Measurements from ENCODE around the gene KRT6A.
"Not testable (repeated sequence)": the region's sequence is repeated elsewhere in the genome, so short reads cannot be mapped to it uniquely, and the experiment has no call there.

The KRT6A gene

DNA sequence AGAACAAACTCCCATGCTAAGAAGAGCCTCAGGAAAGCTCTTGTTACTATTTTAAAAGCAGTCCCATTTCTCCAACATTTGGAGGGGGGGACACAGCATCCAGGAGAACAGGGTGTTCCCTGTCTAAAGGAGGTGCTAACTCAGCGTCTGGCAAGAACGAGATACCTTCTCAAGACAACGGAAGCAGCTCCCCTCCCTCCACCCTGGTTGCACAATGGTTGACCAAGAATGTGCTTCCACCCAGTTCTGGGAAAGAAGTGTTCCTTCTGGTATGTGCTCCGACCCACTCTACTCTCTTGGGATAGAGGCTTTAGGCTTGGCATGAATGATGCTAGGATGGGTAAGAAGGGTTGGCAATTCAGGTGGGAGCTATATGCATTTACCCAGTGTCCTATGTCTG, 1.5 kb upstream of the KRT6A start:
- no peak overlapping the region for H3K27ac ChIP-seq (ENCODE audit: low read depth, low read length)
- H3K9ac ChIP-seq (ENCODE audit: low read length in 5 of 5) = no peak overlapping the region
- peaks cover 0 to 26% (median 19%) of the 10 kb centered on the region in 5 donors for H3K4me1 ChIP-seq (ENCODE audit: control insufficient read depth in 5 of 5, insufficient read depth in 5 of 5, low read length in 5 of 5)
- no peaks in the 10 kb centered on the region for H3K36me3 ChIP-seq (ENCODE audit: control insufficient read depth in 5 of 5, insufficient read depth in 5 of 5, low read length in 5 of 5)
- no peaks in the 10 kb centered on the region for H3K9me3 ChIP-seq (ENCODE audit: control insufficient read depth in 5 of 5, low read length in 5 of 5)
- peaks cover 0 to 4% (median 0%) of the 10 kb centered on the region in 5 donors for H3K27me3 ChIP-seq (ENCODE audit: control insufficient read depth in 5 of 5, insufficient read depth in 4 of 5, low read length in 5 of 5)
- H3K4me3 ChIP-seq (ENCODE audit: low read depth in 1 of 5, low read length in 5 of 5) = no peak overlapping the region

DNA sequence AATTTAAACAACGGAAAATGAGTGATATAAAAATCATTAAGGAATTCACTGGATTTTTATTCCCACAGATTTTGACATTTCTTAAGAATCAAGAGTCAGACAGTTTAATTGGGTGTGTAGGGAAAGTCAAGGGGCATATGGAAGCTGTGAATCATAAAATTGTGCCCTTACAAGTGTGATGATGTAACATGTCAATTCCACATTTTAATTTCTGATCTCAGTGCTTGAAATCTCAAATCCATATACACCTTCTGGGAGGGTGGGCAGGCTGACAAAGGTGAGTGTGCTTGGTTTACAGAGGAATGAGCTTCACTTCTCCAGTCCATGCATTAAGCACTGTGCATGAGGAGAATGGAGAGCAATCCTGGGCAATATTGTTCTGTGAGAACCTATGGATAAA, 1.0 kb upstream of the KRT6A start:
- Histone ChIP-seq H3K27me3 (ENCODE audit: control insufficient read depth in 5 of 5, insufficient read depth in 4 of 5, low read length in 5 of 5) (peaks cover 0 to 4% (median 0%) of the 10 kb centered on the region in 5 donors), H3K27ac (ENCODE audit: low read depth, low read length) (no peak overlapping the region), H3K36me3 (ENCODE audit: control insufficient read depth in 5 of 5, insufficient read depth in 5 of 5, low read length in 5 of 5) (no peaks in the 10 kb centered on the region), H3K9ac (ENCODE audit: low read length in 5 of 5) (no peak overlapping the region), H3K4me1 (ENCODE audit: control insufficient read depth in 5 of 5, insufficient read depth in 5 of 5, low read length in 5 of 5) (peaks cover 0 to 26% (median 19%) of the 10 kb centered on the region in 5 donors), H3K4me3 (ENCODE audit: low read depth in 1 of 5, low read length in 5 of 5) (no peak overlapping the region), H3K9me3 (ENCODE audit: control insufficient read depth in 5 of 5, low read length in 5 of 5) (no peaks in the 10 kb centered on the region)

DNA sequence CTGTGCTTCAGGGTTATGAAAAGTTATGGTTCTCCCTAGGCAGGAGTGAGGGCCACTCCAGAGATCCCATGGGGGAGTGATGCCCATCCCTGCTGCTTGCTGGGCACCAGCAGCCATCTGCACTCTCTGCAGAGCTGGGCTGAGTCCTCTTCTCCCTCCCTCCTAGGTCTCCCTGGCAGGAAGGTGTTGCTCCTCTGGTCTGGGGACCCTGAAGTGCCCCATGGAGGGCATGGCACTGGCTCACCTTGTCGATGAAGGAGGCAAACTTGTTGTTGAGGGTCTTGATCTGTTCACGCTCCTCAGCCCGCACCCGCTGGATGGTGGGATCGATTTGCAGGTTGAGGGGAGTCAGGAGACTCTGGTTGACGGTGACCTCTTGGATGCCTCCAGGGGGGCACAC, 652 bp downstream of the KRT6A start:
- H3K9ac ChIP-seq (ENCODE audit: low read length in 5 of 5); H3K9me3 ChIP-seq (ENCODE audit: control insufficient read depth in 5 of 5, low read length in 5 of 5); H3K27ac ChIP-seq (ENCODE audit: low read depth, low read length); H3K4me3 ChIP-seq (ENCODE audit: low read depth in 1 of 5, low read length in 5 of 5); H3K27me3 ChIP-seq (ENCODE audit: control insufficient read depth in 5 of 5, insufficient read depth in 4 of 5, low read length in 5 of 5); H3K36me3 ChIP-seq (ENCODE audit: control insufficient read depth in 5 of 5, insufficient read depth in 5 of 5, low read length in 5 of 5): not testable (repeated sequence)
- peaks cover 0 to 26% (median 19%) of the 10 kb centered on the region in 5 donors for H3K4me1 ChIP-seq (ENCODE audit: control insufficient read depth in 5 of 5, insufficient read depth in 5 of 5, low read length in 5 of 5)

DNA sequence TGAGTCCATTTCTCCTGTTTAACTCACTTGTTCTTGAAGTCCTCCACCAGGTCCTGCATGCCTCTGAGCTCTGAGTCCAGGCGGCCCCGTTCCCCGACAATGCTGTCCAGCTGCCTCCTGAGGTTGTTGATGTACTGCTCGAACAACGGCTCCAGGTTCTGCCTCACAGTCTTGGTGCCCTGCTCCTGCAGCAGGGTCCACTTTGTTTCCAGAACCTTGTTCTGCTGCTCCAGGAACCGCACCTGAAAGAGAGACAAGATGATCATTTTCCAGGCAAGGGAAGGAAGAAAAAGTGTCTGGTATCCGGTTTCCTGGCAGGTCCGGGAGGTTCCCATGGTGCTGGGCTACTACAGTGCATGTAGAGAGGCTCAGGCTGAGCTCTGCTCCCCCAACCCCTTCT, 1.6 kb downstream of the KRT6A start:
- H3K4me3 ChIP-seq (ENCODE audit: low read depth in 1 of 5, low read length in 5 of 5) = not testable (repeated sequence)

DNA sequence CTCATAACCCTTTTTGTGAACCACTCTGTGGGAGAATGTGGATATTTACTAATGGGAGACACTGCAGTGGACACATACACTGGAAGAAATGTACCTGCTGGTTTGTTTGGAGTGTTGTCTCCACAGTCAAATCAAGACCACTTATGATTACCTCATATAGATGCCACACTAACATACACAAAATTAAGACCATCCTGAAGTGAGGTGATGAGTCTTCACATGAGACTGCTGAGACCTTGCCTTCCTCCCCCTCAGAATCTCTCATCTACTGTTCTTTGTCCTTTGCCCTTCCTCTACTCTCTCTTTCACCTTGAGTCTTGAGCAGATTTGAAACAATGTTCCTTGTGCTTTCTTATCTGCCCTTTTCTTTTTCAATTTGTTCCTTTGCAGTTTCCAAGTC, 4.3 kb downstream of the KRT6A start:
- H3K4me1 ChIP-seq (ENCODE audit: control insufficient read depth in 5 of 5, insufficient read depth in 5 of 5, low read length in 5 of 5) = no peaks in the 10 kb centered on the region
- no peak overlapping the region for H3K9ac ChIP-seq (ENCODE audit: low read length in 5 of 5)
- H3K27me3 ChIP-seq (ENCODE audit: control insufficient read depth in 5 of 5, insufficient read depth in 4 of 5, low read length in 5 of 5) = peaks cover 0 to 3% (median 0%) of the 10 kb centered on the region in 5 donors
- peaks cover 0 to 3% (median 0%) of the 10 kb centered on the region in 5 donors for H3K9me3 ChIP-seq (ENCODE audit: control insufficient read depth in 5 of 5, low read length in 5 of 5)
- no peaks in the 10 kb centered on the region for H3K36me3 ChIP-seq (ENCODE audit: control insufficient read depth in 5 of 5, insufficient read depth in 5 of 5, low read length in 5 of 5)
- H3K27ac ChIP-seq (ENCODE audit: low read depth, low read length) = no peak overlapping the region
- no peak overlapping the region for H3K4me3 ChIP-seq (ENCODE audit: low read depth in 1 of 5, low read length in 5 of 5)

More for the DNA sequence above, 1.6 kb downstream of the KRT6A start:
- not testable (repeated sequence) for H3K27ac ChIP-seq (ENCODE audit: low read depth, low read length); H3K9ac ChIP-seq (ENCODE audit: low read length in 5 of 5); H3K27me3 ChIP-seq (ENCODE audit: control insufficient read depth in 5 of 5, insufficient read depth in 4 of 5, low read length in 5 of 5); H3K9me3 ChIP-seq (ENCODE audit: control insufficient read depth in 5 of 5, low read length in 5 of 5); H3K36me3 ChIP-seq (ENCODE audit: control insufficient read depth in 5 of 5, insufficient read depth in 5 of 5, low read length in 5 of 5)
- peaks cover 0 to 23% (median 18%) of the 10 kb centered on the region in 5 donors for H3K4me1 ChIP-seq (ENCODE audit: control insufficient read depth in 5 of 5, insufficient read depth in 5 of 5, low read length in 5 of 5)

DNA sequence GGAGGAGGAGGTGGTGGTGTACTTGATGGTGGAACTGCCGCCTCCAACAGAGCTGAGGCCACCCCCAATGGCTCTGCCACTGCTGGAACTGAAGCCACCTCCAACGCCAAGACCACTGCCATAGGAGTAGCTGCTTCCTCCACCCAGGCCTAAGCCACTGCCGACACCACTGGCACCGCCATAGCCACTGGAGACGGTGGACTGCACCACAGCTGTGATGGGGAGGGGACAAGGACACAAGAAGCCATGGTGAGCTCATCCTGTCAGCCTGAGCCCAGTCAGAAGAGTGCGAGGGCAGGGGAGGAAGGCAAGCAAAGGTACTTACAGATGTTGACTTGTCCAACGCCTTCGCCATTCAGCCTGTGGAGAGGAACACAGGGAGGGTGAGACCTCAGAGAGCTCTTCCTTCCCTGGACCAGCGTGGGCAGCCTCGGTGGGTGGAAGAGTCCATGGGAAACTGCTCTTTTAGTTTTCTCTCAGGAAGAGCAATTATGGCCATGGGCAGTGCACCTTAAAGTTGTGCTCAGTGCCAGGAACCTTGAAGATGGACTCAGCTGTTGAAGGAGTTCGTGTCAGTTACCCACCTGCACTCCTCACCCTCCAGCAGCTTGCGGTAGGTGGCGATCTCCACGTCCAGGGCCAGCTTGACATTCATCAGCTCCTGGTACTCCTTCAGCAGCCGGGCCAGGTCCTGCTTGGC, 5.2 kb downstream of the KRT6A start:
- H3K27ac ChIP-seq (ENCODE audit: low read depth, low read length); H3K9ac ChIP-seq (ENCODE audit: low read length in 5 of 5); H3K36me3 ChIP-seq (ENCODE audit: control insufficient read depth in 5 of 5, insufficient read depth in 5 of 5, low read length in 5 of 5); H3K4me3 ChIP-seq (ENCODE audit: low read depth in 1 of 5, low read length in 5 of 5); H3K9me3 ChIP-seq (ENCODE audit: control insufficient read depth in 5 of 5, low read length in 5 of 5); H3K4me1 ChIP-seq (ENCODE audit: control insufficient read depth in 5 of 5, insufficient read depth in 5 of 5, low read length in 5 of 5); H3K27me3 ChIP-seq (ENCODE audit: control insufficient read depth in 5 of 5, insufficient read depth in 4 of 5, low read length in 5 of 5): not testable (repeated sequence)

DNA sequence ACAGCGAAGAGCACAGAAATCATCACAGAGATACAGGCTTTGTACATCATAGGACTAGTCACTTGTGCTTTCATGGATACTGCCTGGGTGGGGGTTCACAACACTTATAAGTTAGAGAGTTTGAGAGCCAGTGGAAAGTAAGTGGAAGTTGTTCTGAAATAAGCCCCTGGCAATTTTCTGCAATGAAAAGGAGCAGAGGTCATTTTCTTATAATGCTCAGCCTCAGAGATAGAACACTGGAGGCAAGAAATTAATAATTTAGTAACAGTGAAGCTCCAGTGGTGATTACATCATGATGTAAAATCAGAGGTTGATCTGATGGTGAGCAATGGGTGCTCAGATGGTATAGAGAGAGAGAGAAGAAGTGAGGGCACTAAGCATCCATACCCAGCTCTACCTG, 5.8 kb downstream of the KRT6A start:
- H3K36me3 ChIP-seq (ENCODE audit: control insufficient read depth in 5 of 5, insufficient read depth in 5 of 5, low read length in 5 of 5) = no peaks in the 10 kb centered on the region
- no peaks in the 10 kb centered on the region for H3K4me1 ChIP-seq (ENCODE audit: control insufficient read depth in 5 of 5, insufficient read depth in 5 of 5, low read length in 5 of 5)
- peaks cover 0 to 3% (median 0%) of the 10 kb centered on the region in 5 donors for H3K27me3 ChIP-seq (ENCODE audit: control insufficient read depth in 5 of 5, insufficient read depth in 4 of 5, low read length in 5 of 5)
- no peak overlapping the region for H3K27ac ChIP-seq (ENCODE audit: low read depth, low read length)
- no peak overlapping the region for H3K4me3 ChIP-seq (ENCODE audit: low read depth in 1 of 5, low read length in 5 of 5)
- H3K9me3 ChIP-seq (ENCODE audit: control insufficient read depth in 5 of 5, low read length in 5 of 5) = peaks cover 0 to 3% (median 0%) of the 10 kb centered on the region in 5 donors
- H3K9ac ChIP-seq (ENCODE audit: low read length in 5 of 5) = no peak overlapping the region

DNA sequence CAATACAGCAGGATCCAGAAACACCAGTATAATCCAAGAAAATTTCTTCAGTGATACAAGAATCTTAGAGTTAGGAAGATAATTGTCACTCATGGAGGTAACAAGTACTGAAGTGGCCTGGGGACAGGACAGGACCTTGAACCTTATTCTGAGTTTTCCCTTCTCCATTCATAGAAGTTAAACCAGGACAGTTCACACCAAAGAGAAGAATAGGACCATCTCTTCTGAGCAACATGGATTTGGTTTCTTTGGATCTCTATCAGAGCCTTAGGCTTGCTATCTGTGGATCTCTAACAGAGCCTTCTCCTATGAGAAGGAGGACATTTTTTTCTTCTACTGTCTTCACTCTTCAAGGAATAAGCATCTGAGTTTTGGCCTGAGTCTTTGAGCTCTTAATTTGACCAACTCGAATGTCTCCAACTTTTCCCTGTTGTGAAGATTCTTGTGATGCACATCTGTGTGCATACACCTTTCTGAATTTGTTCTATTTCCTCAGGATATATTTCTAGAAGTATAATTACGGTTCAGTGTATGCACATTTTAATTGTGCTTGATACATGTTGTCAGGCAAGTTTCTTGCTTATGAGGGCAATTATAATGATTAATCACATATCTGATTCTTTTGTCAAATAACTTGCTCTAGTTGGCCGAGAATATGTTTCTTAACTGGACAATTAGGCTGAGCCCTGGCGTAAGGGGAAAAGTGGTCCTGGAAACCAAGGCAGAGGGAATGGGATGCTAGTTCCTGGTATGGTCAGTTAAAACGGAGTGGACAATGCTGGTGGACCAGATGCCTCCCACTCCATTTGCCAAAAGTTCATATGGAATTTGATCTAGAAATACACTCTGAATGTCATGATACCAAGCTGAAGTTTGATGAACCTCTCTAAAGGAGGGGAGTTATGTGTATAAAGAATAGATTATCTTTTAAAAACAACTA, 6.6 kb downstream of the KRT6A start:
- H3K9me3 ChIP-seq (ENCODE audit: control insufficient read depth in 5 of 5, low read length in 5 of 5) = peaks cover 0 to 3% (median 0%) of the 10 kb centered on the region in 5 donors
- H3K9ac ChIP-seq (ENCODE audit: low read length in 5 of 5) = no peak overlapping the region
- no peaks in the 10 kb centered on the region for H3K4me1 ChIP-seq (ENCODE audit: control insufficient read depth in 5 of 5, insufficient read depth in 5 of 5, low read length in 5 of 5)
- H3K27me3 ChIP-seq (ENCODE audit: control insufficient read depth in 5 of 5, insufficient read depth in 4 of 5, low read length in 5 of 5) = peaks cover 0 to 3% (median 0%) of the 10 kb centered on the region in 5 donors
- no peaks in the 10 kb centered on the region for H3K36me3 ChIP-seq (ENCODE audit: control insufficient read depth in 5 of 5, insufficient read depth in 5 of 5, low read length in 5 of 5)
- H3K4me3 ChIP-seq (ENCODE audit: low read depth in 1 of 5, low read length in 5 of 5) = no peak overlapping the region
- no peak overlapping the region for H3K27ac ChIP-seq (ENCODE audit: low read depth, low read length)

DNA sequence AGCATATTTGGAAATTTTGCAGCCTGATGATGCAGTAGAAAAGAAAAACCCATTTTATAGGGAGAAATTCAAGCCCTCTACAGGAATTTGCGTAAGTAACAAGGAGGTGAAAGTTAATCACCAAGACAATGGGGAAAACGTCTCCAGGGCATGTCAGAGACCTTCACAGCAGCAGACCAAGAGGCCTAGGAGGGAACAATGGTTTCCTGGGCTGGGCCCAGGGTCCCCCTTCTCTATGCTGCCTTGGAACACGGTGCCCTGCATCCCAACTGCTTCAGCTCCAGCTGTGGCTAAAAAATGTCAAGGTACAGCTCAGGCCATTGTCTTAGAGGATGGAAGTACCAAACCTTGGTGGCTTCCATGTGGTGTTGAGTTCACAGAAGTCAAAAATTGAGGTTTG, 13.0 kb downstream of the KRT6A start:
- Histone ChIP-seq H3K4me1 (ENCODE audit: control insufficient read depth in 5 of 5, insufficient read depth in 5 of 5, low read length in 5 of 5) (no peaks in the 10 kb centered on the region), H3K27me3 (ENCODE audit: control insufficient read depth in 5 of 5, insufficient read depth in 4 of 5, low read length in 5 of 5) (no peaks in the 10 kb centered on the region), H3K36me3 (ENCODE audit: control insufficient read depth in 5 of 5, insufficient read depth in 5 of 5, low read length in 5 of 5) (no peaks in the 10 kb centered on the region), H3K4me3 (ENCODE audit: low read depth in 1 of 5, low read length in 5 of 5) (no peak overlapping the region), H3K27ac (ENCODE audit: low read depth, low read length) (no peak overlapping the region), H3K9ac (ENCODE audit: low read length in 5 of 5) (no peak overlapping the region), H3K9me3 (ENCODE audit: control insufficient read depth in 5 of 5, low read length in 5 of 5) (peaks cover 0 to 3% (median 0%) of the 10 kb centered on the region in 5 donors)

DNA sequence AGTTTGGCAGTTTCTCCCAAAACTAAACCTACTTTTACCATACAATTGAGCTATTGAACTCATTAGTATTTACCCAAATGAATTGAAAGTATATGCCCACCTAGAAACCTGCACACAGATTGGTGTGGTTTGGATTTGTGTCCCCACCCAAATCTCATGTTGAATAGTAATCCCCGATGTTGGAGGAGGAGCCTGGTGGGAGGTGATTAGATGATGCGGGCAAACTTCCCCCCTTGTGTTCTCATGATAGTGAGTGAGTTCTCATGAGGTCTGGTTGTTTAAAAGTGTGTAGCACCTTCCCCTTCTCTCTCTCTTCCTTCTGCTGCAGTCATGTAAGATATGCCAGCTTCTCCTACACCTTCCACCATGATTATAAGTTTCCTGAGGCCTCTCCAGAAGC, 15.4 kb downstream of the KRT6A start:
- no peak overlapping the region for H3K4me3 ChIP-seq (ENCODE audit: low read depth in 1 of 5, low read length in 5 of 5)
- H3K27me3 ChIP-seq (ENCODE audit: control insufficient read depth in 5 of 5, insufficient read depth in 4 of 5, low read length in 5 of 5) = no peaks in the 10 kb centered on the region
- no peak overlapping the region for H3K27ac ChIP-seq (ENCODE audit: low read depth, low read length)
- no peaks in the 10 kb centered on the region for H3K36me3 ChIP-seq (ENCODE audit: control insufficient read depth in 5 of 5, insufficient read depth in 5 of 5, low read length in 5 of 5)
- no peaks in the 10 kb centered on the region for H3K4me1 ChIP-seq (ENCODE audit: control insufficient read depth in 5 of 5, insufficient read depth in 5 of 5, low read length in 5 of 5)
- no peak overlapping the region for H3K9ac ChIP-seq (ENCODE audit: low read length in 5 of 5)
- peaks cover 0 to 3% (median 0%) of the 10 kb centered on the region in 5 donors for H3K9me3 ChIP-seq (ENCODE audit: control insufficient read depth in 5 of 5, low read length in 5 of 5)
